K562 (cell line): ENCODE results near the gene YY1AP1. TPM values are rescaled to one million over a fixed set of nuclear protein-coding genes. Genes with fewer than 3 reads are reported as not detected.

ENCODE experiments used
- FOXM1 ChIP-seq, 2 experiments: fragments of 450-650 bp in 1 of 2; sonication (generic) in 1 of 2; formaldehyde crosslinking in 1 of 2; IDR thresholded peaks; 2 replicates each; pipeline versions ENCODE4 v1.6.1 to v1.9.0; 2017 to 2022; ENCODE audit warnings: low read depth in 2 of 2, mild to moderate bottlenecking in 2 of 2, missing genetic modification reagents in 1 of 2, moderate library complexity in 1 of 2
- GATAD2A ChIP-seq: fragments of 450-650 bp; IDR thresholded peaks from 2 replicates; pipeline ENCODE4 v1.6.1; 2017
- HCFC1 ChIP-seq: IDR thresholded peaks from 2 replicates; pipeline ENCODE4 v1.6.1; 2012; ENCODE audit warnings: low read depth, low read length, improper control_type of control experiment
- KLF6 ChIP-seq: fragments of 250-450 bp; sonication (Bioruptor Pico); IDR thresholded peaks from 2 replicates; pipeline ENCODE4 v1.4.0; 2020; ENCODE audit warnings: mild to moderate bottlenecking, moderate library complexity, borderline replicate concordance
- MITF ChIP-seq: IDR thresholded peaks from 2 replicates; pipeline ENCODE4 v1.6.1; 2014; ENCODE audit warnings: antibody characterized with exemption
- MTA1 ChIP-seq: fragments of 450-650 bp; IDR thresholded peaks from 2 replicates; pipeline ENCODE4 v1.6.1; 2017; ENCODE audit warnings: borderline replicate concordance
- MTA3 ChIP-seq: fragments of 450-650 bp; formaldehyde crosslinking; IDR thresholded peaks from 2 replicates; pipeline ENCODE4 v1.6.1; 2017; ENCODE audit warnings: mild to moderate bottlenecking, borderline replicate concordance
- NR2C1 ChIP-seq, 2 experiments: fragments of 450-650 bp; IDR thresholded peaks; 2 replicates each; pipeline ENCODE4 v1.6.1; 2017; ENCODE audit warnings: mild to moderate bottlenecking in 2 of 2, antibody characterized with exemption in 1 of 2, inconsistent platforms in 1 of 2, missing compliant biosample characterization in 1 of 2, missing genetic modification characterization in 1 of 2
- NR4A1 ChIP-seq, 2 experiments: fragments of 250-450 bp in 1 of 2; fragments of 450-650 bp in 1 of 2; sonication (Bioruptor Pico) in 1 of 2; IDR thresholded peaks; 2 replicates each; pipeline versions ENCODE4 v1.4.0 to v1.6.1; 2016 to 2020; ENCODE audit warnings: mild to moderate bottlenecking in 2 of 2, missing compliant biosample characterization in 1 of 2, missing genetic modification characterization in 1 of 2, moderate library complexity in 1 of 2
- POLR3A ChIP-seq: IDR thresholded peaks from 2 replicates; pipeline ENCODE4 v1.6.1; 2011; ENCODE audit warnings: borderline replicate concordance, mild to moderate bottlenecking, moderate library complexity; ENCODE audit not compliant: insufficient read length, insufficient read depth; ENCODE audit errors: extremely low read depth
- RBM22 ChIP-seq: fragments of 200-400 bp; formaldehyde crosslinking; IDR thresholded peaks from 2 replicates; pipeline ENCODE4 v1.6.1; 2018; ENCODE audit warnings: low read length, low read depth; ENCODE audit not compliant: poor library complexity, severe bottlenecking
- SMAD4 ChIP-seq: fragments of 250-450 bp; sonication (Bioruptor Pico); conservative IDR thresholded peaks from 2 replicates; pipeline ENCODE4 v1.8.0; 2021; ENCODE audit warnings: inconsistent platforms, mild to moderate bottlenecking, moderate library complexity
- SMARCA4 ChIP-seq: fragments of 450-650 bp; IDR thresholded peaks from 2 replicates; pipeline ENCODE4 v1.6.1; 2016
- SMARCC2 ChIP-seq: fragments of 450-650 bp; IDR thresholded peaks from 2 replicates; pipeline ENCODE4 v1.6.1; 2017; ENCODE audit warnings: antibody characterized with exemption, moderate library complexity, mild to moderate bottlenecking, low read depth
- USF2 ChIP-seq: sonication (generic); formaldehyde crosslinking; IDR thresholded peaks from 2 replicates; pipeline ENCODE4 v1.5.0; 2020; ENCODE audit warnings: missing genetic modification reagents
- XRCC3 ChIP-seq: fragments of 450-650 bp; IDR thresholded peaks from 2 replicates; pipeline ENCODE4 v1.6.1; 2017; ENCODE audit warnings: mild to moderate bottlenecking, moderate library complexity
- ZNF274 ChIP-seq: IDR thresholded peaks from 2 replicates; pipeline ENCODE4 v1.6.1; 2011; ENCODE audit warnings: low read depth, mild to moderate bottlenecking, low read length, moderate library complexity, borderline replicate concordance
- ZNF551 ChIP-seq: fragments of 250-450 bp; sonication (Bioruptor Pico); IDR thresholded peaks from 2 replicates; pipeline ENCODE4 v1.5.0; 2021; ENCODE audit warnings: mild to moderate bottlenecking, moderate library complexity
- polyA plus RNA-seq, 8 experiments: library from polyadenylated mRNA; depleted of rRNA in 4 of 8; stranded (reverse) in 5 of 8; unstranded in 3 of 8; fragments of >200 nt; fragmentation: Nextera tagmentation in 2 of 8; fragmentation: Illumina TruSeq in 1 of 8; extraction: Ambion mirVana in 2 of 8; extraction: Trizol in 1 of 8; gene quantifications; 2 replicates each; pipeline versions ENCODE4 v1.2.1 to v1.2.3, GENCODE V29; 2011 to 2014; ENCODE audit warnings: inconsistent platforms in 1 of 8, missing spikeins in 1 of 8
- total RNA-seq, 7 experiments: library from RNA; depleted of rRNA in 6 of 7; stranded (reverse); fragments of >200 nt in 6 of 7; fragmentation: Illumina TruSeq in 2 of 7; extraction: Trizol in 2 of 7; gene quantifications; 2 replicates each; pipeline versions ENCODE4 v1.2.1 to v1.2.3, GENCODE V29; 2011 to 2021; ENCODE audit warnings: low replicate concordance in 1 of 7
- TF ChIP-seq, protein P1 (sequence below): fragments of 250-450 bp; sonication (Bioruptor Pico); IDR thresholded peaks from 2 replicates; pipeline ENCODE4 v1.8.0; 2022; ENCODE audit warnings: inconsistent platforms
- TF ChIP-seq, protein P2 (sequence below): fragments of 250-450 bp; sonication (Bioruptor Pico); IDR thresholded peaks from 2 replicates; pipeline ENCODE4 v1.8.0; 2022; ENCODE audit warnings: inconsistent platforms, mild to moderate bottlenecking, moderate library complexity, borderline replicate concordance
- TF ChIP-seq, protein P3 (sequence below): sonication (generic); formaldehyde crosslinking; IDR thresholded peaks from 2 replicates; pipeline ENCODE4 v1.9.0; 2022; ENCODE audit warnings: mild to moderate bottlenecking, missing genetic modification reagents

YY1AP1 gene
- total and polyA plus RNA-seq, 9 of the 15 experiments (the other 6 are each of a cell fraction or from before 2014, with no cell fraction given) = 18.4 to 90.7 (median 42.9) TPM

DNA sequence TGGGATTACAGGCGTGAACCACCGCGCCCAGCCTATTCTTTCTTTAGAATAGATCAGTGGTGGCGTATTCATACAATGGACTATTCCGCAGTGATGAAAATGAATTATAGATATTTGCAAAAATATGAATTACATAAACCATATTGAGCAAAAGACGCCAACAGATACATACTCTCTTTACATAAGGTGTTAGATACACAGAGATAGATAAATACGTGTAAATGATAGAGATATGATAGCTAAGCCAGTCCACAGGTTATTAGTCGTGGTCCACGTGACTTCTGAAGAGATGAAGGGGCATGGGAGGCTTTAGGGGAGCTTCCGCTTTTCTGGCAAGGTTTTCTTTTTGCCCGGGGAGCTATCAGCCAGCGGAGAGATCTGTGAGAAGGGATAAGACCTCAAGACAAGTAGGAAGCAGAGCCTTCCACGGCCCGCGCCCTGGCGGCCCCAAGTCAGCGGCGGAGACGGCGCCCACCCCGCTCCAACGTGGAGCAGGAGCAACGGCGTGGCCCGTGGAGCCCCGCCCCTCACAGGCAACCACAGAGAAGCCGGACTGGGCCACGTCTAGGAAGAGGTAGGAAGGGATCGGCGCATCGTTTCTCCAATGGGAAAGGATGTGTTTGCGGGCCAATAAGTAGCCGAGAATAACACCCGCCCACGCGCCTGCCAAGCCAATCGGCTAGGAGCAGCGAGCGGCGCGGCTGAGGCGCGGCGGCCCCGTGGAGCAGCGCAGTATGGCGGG lies 78.9 kb downstream of the YY1AP1 start, which contains the start of gene MSTO1 (continued):
- TF ChIP-seq FOXM1 (IDR thresholded peaks at IDR 0.05; ENCODE audit: low read depth) (no peak), FOXM1 (CRISPR knock-in tag; IDR thresholded peaks at IDR 0.05; ENCODE audit: low read depth) (no peak; the same call in 1 of the 2 replicates), SMARCC2 (peak; percentile 60; the same call in 1 of the 2 replicates), GATAD2A (0 out of 2 replicates have a peak, but pooled peaks have one; percentile 68), RBM22 (no peak), MTA3 (peak; percentile 70), SMAD4 (CRISPR knock-in tag) (peak; percentile 57; the same call in 1 of the 2 replicates), USF2 (CRISPR knock-in tag) (peak; percentile 87), POLR3A (no peak), XRCC3 (no peak), HCFC1 (peak; percentile 55), MITF (no peak), SMARCA4 (peak; percentile 63; the same call in 1 of the 2 replicates), MTA1 (peak; percentile 75; the same call in 1 of the 2 replicates), NR2C1 (IDR thresholded peaks at IDR 0.05) (0 out of 2 replicates have a peak, but pooled peaks have one; percentile 13), NR2C1 (tag; IDR thresholded peaks at IDR 0.05) (no peak), KLF6 (CRISPR knock-in tag) (peak; percentile 78; the same call in 1 of the 2 replicates), NR4A1 (CRISPR knock-in tag; IDR thresholded peaks at IDR 0.05) (no peak), NR4A1 (tag; IDR thresholded peaks at IDR 0.05) (no peak), ZNF551 (CRISPR knock-in tag) (no peak), ZNF274 (no peak)
- TF ChIP-seq, protein P1, sequence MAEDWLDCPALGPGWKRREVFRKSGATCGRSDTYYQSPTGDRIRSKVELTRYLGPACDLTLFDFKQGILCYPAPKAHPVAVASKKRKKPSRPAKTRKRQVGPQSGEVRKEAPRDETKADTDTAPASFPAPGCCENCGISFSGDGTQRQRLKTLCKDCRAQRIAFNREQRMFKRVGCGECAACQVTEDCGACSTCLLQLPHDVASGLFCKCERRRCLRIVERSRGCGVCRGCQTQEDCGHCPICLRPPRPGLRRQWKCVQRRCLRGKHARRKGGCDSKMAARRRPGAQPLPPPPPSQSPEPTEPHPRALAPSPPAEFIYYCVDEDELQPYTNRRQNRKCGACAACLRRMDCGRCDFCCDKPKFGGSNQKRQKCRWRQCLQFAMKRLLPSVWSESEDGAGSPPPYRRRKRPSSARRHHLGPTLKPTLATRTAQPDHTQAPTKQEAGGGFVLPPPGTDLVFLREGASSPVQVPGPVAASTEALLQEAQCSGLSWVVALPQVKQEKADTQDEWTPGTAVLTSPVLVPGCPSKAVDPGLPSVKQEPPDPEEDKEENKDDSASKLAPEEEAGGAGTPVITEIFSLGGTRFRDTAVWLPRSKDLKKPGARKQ (CRISPR knock-in tag) = peak; percentile 51; the same call in 1 of the 2 replicates
- TF ChIP-seq, protein P2, sequence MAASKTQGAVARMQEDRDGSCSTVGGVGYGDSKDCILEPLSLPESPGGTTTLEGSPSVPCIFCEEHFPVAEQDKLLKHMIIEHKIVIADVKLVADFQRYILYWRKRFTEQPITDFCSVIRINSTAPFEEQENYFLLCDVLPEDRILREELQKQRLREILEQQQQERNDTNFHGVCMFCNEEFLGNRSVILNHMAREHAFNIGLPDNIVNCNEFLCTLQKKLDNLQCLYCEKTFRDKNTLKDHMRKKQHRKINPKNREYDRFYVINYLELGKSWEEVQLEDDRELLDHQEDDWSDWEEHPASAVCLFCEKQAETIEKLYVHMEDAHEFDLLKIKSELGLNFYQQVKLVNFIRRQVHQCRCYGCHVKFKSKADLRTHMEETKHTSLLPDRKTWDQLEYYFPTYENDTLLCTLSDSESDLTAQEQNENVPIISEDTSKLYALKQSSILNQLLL = no peak
- TF ChIP-seq, protein P3, sequence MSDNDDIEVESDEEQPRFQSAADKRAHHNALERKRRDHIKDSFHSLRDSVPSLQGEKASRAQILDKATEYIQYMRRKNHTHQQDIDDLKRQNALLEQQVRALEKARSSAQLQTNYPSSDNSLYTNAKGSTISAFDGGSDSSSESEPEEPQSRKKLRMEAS (CRISPR knock-in tag) = peak; percentile 92
